Kidney (tissue), 14 donors: ENCODE results near the gene AUP1. TPM values are rescaled to one million over a fixed set of nuclear protein-coding genes. Genes with fewer than 3 reads are reported as not detected.

Experiments
- DNase-seq, 5 donors: peaks; one replicate each; pipeline ENCODE4 v3.0.0-alpha.2; 2013 to 2020
- FAIRE-seq: peaks from 2 replicates; lab custom pipeline; 2012; peaks lifted over from hg19 to GRCh38; lab: Jason Lieb, UNC
- H3K27ac ChIP-seq, 2 donors: one replicate each; pipeline ENCODE4 v1.7.0; 2013; ENCODE audit warnings: low read depth in 2 of 2, low read length in 2 of 2, inconsistent platforms in 1 of 2
- H3K27me3 ChIP-seq: one replicate; pipeline ENCODE4 v1.7.1; 2013; ENCODE audit warnings: low read length, inconsistent platforms; ENCODE audit not compliant: control insufficient read depth, insufficient read depth
- H3K36me3 ChIP-seq, 3 donors: one replicate each; pipeline versions ENCODE4 v1.7.0 to v1.7.1; 2013; ENCODE audit warnings: low read length in 3 of 3, control low read depth in 1 of 3, inconsistent platforms in 1 of 3; ENCODE audit not compliant: insufficient read depth in 3 of 3, control insufficient read depth in 2 of 3
- H3K4me1 ChIP-seq, 3 donors: one replicate each; pipeline versions ENCODE4 v1.7.0 to v1.7.1; 2013; ENCODE audit warnings: low read length in 3 of 3, inconsistent platforms in 1 of 3, low read depth in 1 of 3; ENCODE audit not compliant: control insufficient read depth in 2 of 3, insufficient read depth in 2 of 3
- H3K4me3 ChIP-seq, 3 donors: one replicate each; pipeline versions ENCODE4 v1.7.0 to v1.8.1; 2013; ENCODE audit warnings: low read length in 3 of 3, control low read depth in 1 of 3, inconsistent platforms in 1 of 3
- H3K9ac ChIP-seq, 3 donors: one replicate each; pipeline versions ENCODE4 v1.7.0 to v1.7.1; 2013; ENCODE audit warnings: low read length in 3 of 3, control low read depth in 1 of 3, inconsistent platforms in 1 of 3
- H3K9me3 ChIP-seq, 3 donors: one replicate each; pipeline versions ENCODE4 v1.7.0 to v1.7.1; 2013; ENCODE audit warnings: low read length in 3 of 3, control low read depth in 1 of 3, inconsistent platforms in 1 of 3; ENCODE audit not compliant: control insufficient read depth in 2 of 3, insufficient read depth in 1 of 3
- intact Hi-C: fragments of 100-400 bp; cut with DNase I; formaldehyde crosslinking; loops from one replicate; pipeline ENCODE4 v1.11.1; 2022
- polyA plus RNA-seq: library from polyadenylated mRNA; stranded (reverse); fragments of 350-450 nt; fragmentation: Illumina TruSeq; extraction: RNeasy Lipid Tissue Mini Kit (QIAGEN cat#74804); gene quantifications from one replicate; pipeline ENCODE4 v1.2.3, GENCODE V29; 2014; ENCODE audit warnings: low read depth, low replicate concordance; ENCODE audit not compliant: insufficient read depth
- total RNA-seq: library from RNA; stranded (reverse); fragmentation: NEBNext Ultra II Directional; extraction: Animal tissue kit (Norgen Biotek cat#: 25700); gene quantifications from one replicate; pipeline ENCODE4 v1.2.1, GENCODE V29; 2021
- TF ChIP-seq, protein P1 (sequence below): IDR thresholded peaks from 3 replicates; pipeline ENCODE4 v1.5.1; 2012; ENCODE audit warnings: mild to moderate bottlenecking, moderate library complexity, borderline replicate concordance; ENCODE audit not compliant: insufficient read depth; ENCODE audit errors: extremely low read depth
- donor health status: control.
- donor health status: control.
- donor health status: control.
- donor health status: control.
- donor health status: control.
- donor health status: DM: yes; HTN: yes; CAD: no.
- donor health status: Normal renal cell carcinoma (clear cell type).

AUP1 gene
- total and polyA plus RNA-seq, 2 donors from 2014 or later: 91.0 to 130 TPM

DNA sequence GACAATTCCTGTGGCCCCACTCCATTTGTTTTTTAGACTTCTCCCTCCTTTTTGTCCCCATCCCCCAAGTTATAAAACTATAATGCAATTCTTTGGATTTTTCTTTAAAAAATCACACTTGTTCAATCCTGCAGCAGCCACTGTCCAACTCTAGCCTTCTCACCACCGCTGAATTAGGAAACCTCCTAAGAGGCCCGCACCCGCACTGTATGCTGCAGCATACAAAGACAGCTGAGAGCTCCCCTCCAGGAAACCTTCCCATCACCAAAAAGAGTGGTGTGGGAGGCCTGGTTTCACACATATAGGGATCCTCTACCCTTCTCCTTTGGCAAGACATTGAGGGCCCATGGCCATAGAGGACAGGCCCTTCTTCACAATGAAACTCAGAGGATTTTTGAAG is 24.9 kb downstream of the AUP1 start:
- peaks cover 3 to 17% (median 8%) of the 10 kb centered on the region in 3 donors for H3K36me3 ChIP-seq
- intact Hi-C loops: no loop called here
- DNase-seq (no peak), FAIRE-seq (no peak)
- no peak overlapping the region for H3K4me3 ChIP-seq
- peaks cover 0 to 19% (median 12%) of the 10 kb centered on the region in 3 donors for H3K4me1 ChIP-seq
- H3K27me3 ChIP-seq: peaks cover 12% of the 10 kb centered on the region
- H3K9me3 ChIP-seq: no peaks in the 10 kb centered on the region
- no peak overlapping the region for H3K27ac ChIP-seq
- H3K9ac ChIP-seq: no peak overlapping the region
- TF ChIP-seq, protein P1, sequence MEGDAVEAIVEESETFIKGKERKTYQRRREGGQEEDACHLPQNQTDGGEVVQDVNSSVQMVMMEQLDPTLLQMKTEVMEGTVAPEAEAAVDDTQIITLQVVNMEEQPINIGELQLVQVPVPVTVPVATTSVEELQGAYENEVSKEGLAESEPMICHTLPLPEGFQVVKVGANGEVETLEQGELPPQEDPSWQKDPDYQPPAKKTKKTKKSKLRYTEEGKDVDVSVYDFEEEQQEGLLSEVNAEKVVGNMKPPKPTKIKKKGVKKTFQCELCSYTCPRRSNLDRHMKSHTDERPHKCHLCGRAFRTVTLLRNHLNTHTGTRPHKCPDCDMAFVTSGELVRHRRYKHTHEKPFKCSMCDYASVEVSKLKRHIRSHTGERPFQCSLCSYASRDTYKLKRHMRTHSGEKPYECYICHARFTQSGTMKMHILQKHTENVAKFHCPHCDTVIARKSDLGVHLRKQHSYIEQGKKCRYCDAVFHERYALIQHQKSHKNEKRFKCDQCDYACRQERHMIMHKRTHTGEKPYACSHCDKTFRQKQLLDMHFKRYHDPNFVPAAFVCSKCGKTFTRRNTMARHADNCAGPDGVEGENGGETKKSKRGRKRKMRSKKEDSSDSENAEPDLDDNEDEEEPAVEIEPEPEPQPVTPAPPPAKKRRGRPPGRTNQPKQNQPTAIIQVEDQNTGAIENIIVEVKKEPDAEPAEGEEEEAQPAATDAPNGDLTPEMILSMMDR: no peak

DNA sequence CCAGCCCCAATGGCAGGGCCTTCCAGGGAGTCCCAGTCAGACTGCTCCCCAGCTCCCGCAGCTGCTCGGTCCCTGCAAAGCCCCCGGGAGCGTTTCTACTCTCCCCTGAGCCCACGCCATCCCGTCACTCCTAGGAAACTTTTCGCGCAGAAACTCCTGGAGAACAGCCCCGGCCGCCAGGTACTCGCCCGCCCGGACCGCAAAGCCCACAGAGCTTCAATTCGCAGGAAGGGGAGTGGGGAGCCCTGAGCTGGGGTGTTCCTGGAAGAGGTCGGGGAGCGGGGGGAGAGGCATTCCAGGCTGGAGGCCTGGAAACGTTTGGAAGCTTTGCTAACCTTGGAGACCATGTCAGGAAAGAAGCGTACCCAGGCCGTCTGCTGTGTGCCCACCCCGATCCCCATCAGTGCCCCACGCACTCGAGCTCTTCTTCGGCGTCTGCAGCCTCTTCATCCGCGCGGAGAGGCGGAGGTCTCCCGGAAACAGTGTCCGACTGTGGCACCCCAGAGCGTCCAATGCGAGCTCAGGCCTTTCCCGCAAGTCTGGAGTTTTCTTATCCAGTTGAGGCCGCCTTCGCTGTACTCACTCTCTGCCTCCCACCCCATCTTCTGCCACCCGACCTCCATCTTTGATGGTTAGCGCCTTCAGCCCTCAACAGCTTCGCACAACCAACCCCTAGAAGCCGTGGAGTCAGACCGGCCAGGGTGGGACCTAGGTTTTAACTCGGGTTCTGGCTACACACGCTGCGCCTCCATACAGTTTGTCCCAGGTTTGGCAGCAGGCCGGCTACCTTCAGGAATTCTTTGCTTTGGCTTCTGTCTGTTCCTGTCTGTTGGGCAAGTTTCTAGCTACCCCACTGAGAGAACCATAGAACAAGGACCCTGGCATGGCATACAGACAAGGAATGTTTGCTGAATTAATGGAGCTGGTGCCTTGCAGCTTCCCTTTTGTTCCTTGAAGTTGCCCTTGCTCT is 25.7 kb downstream of the AUP1 start:
- peak in 3 of 5 donors; percentile 14 to 64 (median 20) for DNase-seq
- intact Hi-C loops: no loop called here
- no peaks in the 10 kb centered on the region for H3K9me3 ChIP-seq
- TF ChIP-seq, protein P1: no peak
- H3K36me3 ChIP-seq: peaks cover 3 to 17% (median 8%) of the 10 kb centered on the region in 3 donors
- peak overlapping the region; percentile 70 to 87 for H3K27ac ChIP-seq
- peak overlapping the region; percentile 4 to 89 (median 83) for H3K4me3 ChIP-seq
- H3K9ac ChIP-seq: peak overlapping the region in 2 of 3 donors; percentile 12 to 34
- H3K4me1 ChIP-seq: peaks cover 0 to 25% (median 14%) of the 10 kb centered on the region in 3 donors
- FAIRE-seq: no peak
- H3K27me3 ChIP-seq: peaks cover 9% of the 10 kb centered on the region

DNA sequence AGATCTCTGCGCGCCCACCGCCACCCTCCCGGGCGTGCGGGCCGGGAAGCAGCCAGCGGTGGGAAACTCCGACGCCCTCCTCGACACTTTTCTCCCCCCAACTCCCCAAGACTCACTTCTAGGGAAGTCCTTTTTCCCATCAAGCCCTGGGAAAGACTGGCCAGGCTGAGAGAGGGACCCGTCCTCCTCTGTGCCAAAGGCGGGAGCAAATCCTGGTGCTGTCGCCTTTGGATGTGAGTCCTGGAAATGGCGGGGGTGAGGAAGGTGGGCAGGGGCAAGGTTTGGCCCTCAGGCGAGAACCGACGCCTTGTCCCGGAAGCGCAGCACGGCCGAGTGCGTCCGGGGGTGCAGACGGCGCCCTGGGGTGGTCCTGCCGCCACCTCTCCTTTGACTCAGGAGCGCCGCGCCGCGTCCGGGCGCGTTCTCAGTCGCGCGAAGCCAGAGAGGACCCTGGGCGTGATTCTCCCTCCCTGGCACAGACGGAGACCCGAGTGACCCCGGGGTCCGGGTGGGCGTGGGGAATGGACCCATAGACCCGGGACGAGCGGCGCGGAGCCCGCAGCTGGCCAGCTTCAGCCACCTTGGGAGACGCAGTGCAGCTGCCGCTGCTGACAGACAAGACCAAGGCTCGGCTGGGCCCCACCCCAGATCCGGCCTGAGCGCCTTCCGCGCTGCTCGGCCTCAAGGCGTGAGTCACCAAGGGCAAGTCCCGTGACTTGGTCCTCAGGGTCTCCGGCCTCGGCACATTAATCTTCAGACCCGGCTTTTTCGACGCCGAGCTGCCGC is 26.6 kb downstream of the AUP1 start:
- Histone ChIP-seq H3K36me3 (peaks cover 3 to 17% (median 8%) of the 10 kb centered on the region in 3 donors), H3K4me3 (peak overlapping the region; percentile 20 to 89 (median 83)), H3K27me3 (peaks cover 9% of the 10 kb centered on the region), H3K4me1 (peaks cover 0 to 32% (median 22%) of the 10 kb centered on the region in 3 donors), H3K9ac (peak overlapping the region in 2 of 3 donors; percentile 64 to 75), H3K27ac (peak overlapping the region; percentile 86 to 87), H3K9me3 (no peaks in the 10 kb centered on the region)
- FAIRE-seq: no peak
- intact Hi-C loops: no loop called here
- TF ChIP-seq, protein P1: no peak
- DNase-seq: peak; percentile 76 to 96 (median 89)
